Parathyroid adenoma (tissue), 2 donors: ENCODE measurements around the gene PLCL2.

Experiments
- H2AFZ ChIP-seq: fragments of 300-600 bp; sonication (generic); one replicate; pipeline ENCODE4 v1.7.0; 2017; ENCODE audit warnings: antibody characterized with exemption, mild to moderate bottlenecking
- H3K27ac ChIP-seq: fragments of 300-600 bp; sonication (generic); one replicate; pipeline ENCODE4 v1.7.0; 2017
- H3K27me3 ChIP-seq: fragments of 300-600 bp; sonication (generic); one replicate; pipeline ENCODE4 v1.7.0; 2017; ENCODE audit warnings: low read length; ENCODE audit not compliant: control insufficient read depth, insufficient read depth
- H3K36me3 ChIP-seq: fragments of 300-600 bp; sonication (generic); one replicate; pipeline ENCODE4 v1.7.0; 2017; ENCODE audit warnings: low read length; ENCODE audit not compliant: control insufficient read depth, insufficient read depth
- H3K4me1 ChIP-seq: fragments of 300-600 bp; sonication (generic); one replicate; pipeline ENCODE4 v1.7.0; 2017; ENCODE audit warnings: control low read depth
- H3K4me2 ChIP-seq: fragments of 300-600 bp; sonication (generic); one replicate; pipeline ENCODE4 v1.7.0; 2017; ENCODE audit warnings: low read length
- H3K4me3 ChIP-seq: fragments of 300-600 bp; sonication (generic); one replicate; pipeline ENCODE4 v1.7.0; 2017; ENCODE audit warnings: low read depth, low read length
- H3K79me2 ChIP-seq: fragments of 300-600 bp; sonication (generic); one replicate; pipeline ENCODE4 v1.7.0; 2017; ENCODE audit warnings: control low read depth
- H3K9ac ChIP-seq: fragments of 300-600 bp; sonication (generic); one replicate; pipeline ENCODE4 v1.7.0; 2017; ENCODE audit warnings: mild to moderate bottlenecking
- H3K9me3 ChIP-seq: fragments of 300-600 bp; sonication (generic); one replicate; pipeline ENCODE4 v1.7.0; 2017; ENCODE audit warnings: low read length; ENCODE audit not compliant: control insufficient read depth
- CTCF ChIP-seq: fragments of 300-600 bp; sonication (generic); IDR thresholded peaks from one replicate; pipeline ENCODE4 v1.7.0; 2017; ENCODE audit warnings: antibody characterized with exemption, mild to moderate bottlenecking
- donor health status: primary hyperparathyroidism.

Gene PLCL2

GRCh38 chr3:16998236-16998923, 113.6 kb downstream of the PLCL2 start:
- Histone ChIP-seq H3K4me1 (no peaks in the 10 kb centered on the region), H3K9me3 (no peaks in the 10 kb centered on the region), H2AFZ (no peak overlapping the region), H3K27ac (no peak overlapping the region), H3K79me2 (no peaks in the 10 kb centered on the region), H3K4me3 (no peak overlapping the region), H3K27me3 (no peaks in the 10 kb centered on the region), H3K9ac (no peak overlapping the region), H3K4me2 (no peak overlapping the region), H3K36me3 (no peaks in the 10 kb centered on the region)
- TF ChIP-seq CTCF = no peak

GRCh38 chr3:16999161-16999560, 114.4 kb downstream of the PLCL2 start:
- Histone ChIP-seq H3K79me2 (no peaks in the 10 kb centered on the region), H3K4me1 (no peaks in the 10 kb centered on the region)
- TF ChIP-seq CTCF = no peak

GRCh38 chr3:16999871-17000270, 115.1 kb downstream of the PLCL2 start:
- Histone ChIP-seq H3K27ac (no peak overlapping the region), H3K36me3 (no peaks in the 10 kb centered on the region), H3K4me3 (no peak overlapping the region), H3K4me1 (no peaks in the 10 kb centered on the region), H3K9me3 (no peaks in the 10 kb centered on the region), H3K27me3 (no peaks in the 10 kb centered on the region), H2AFZ (no peak overlapping the region), H3K4me2 (no peak overlapping the region), H3K79me2 (no peaks in the 10 kb centered on the region), H3K9ac (no peak overlapping the region)
- no peak for TF ChIP-seq CTCF

More at GRCh38 chr3:16999161-16999560, 114.4 kb downstream of the PLCL2 start:
- Histone ChIP-seq H2AFZ (no peak overlapping the region), H3K9me3 (no peaks in the 10 kb centered on the region), H3K27me3 (no peaks in the 10 kb centered on the region), H3K4me2 (no peak overlapping the region), H3K4me3 (no peak overlapping the region), H3K9ac (no peak overlapping the region), H3K36me3 (no peaks in the 10 kb centered on the region), H3K27ac (no peak overlapping the region)

- no peaks in the 10 kb centered on the region for H3K79me2 ChIP-seq
- H3K4me3 ChIP-seq = no peak overlapping the region
- no peak for TF ChIP-seq CTCF
- H3K4me1 ChIP-seq = no peaks in the 10 kb centered on the region
- no peak overlapping the region for H3K27ac ChIP-seq
- no peak overlapping the region for H3K4me2 ChIP-seq
- H3K9ac ChIP-seq = no peak overlapping the region
- H3K27me3 ChIP-seq = no peaks in the 10 kb centered on the region
- H2AFZ ChIP-seq = no peak overlapping the region
- H3K36me3 ChIP-seq = no peaks in the 10 kb centered on the region
- no peaks in the 10 kb centered on the region for H3K9me3 ChIP-seq
These were observed 118.7 kb downstream of the PLCL2 start for GRCh38 chr3:17003457-17003856.
